CD4-positive, CD25-positive, alpha-beta regulatory T cell (primary cell): ENCODE results near the gene FARP1. TPM values are rescaled to one million over a fixed set of nuclear protein-coding genes. Genes with fewer than 3 reads are reported as not detected.

Experiments used
- ATAC-seq, 2 donors: fragments of 150-1000 bp; cut with Tn5 transposase; one replicate each; pipeline ENCODE4 v1.10.0; 2021; ENCODE audit warnings: low read depth in 2 of 2, moderate number of reproducible peaks in 2 of 2, moderate library complexity in 1 of 2
- DNase-seq, 3 donors: peaks; one replicate each; pipeline versions ENCODE4 v3.0.0 to v3.0.0-alpha.2; 2012 to 2022; ENCODE audit warnings: mixed read lengths in 1 of 3
- H3K27ac ChIP-seq: one replicate; pipeline ENCODE4 v1.7.0; 2013; ENCODE audit warnings: mild to moderate bottlenecking, low read length; ENCODE audit not compliant: insufficient read depth, poor library complexity, severe bottlenecking
- H3K27me3 ChIP-seq: one replicate; pipeline ENCODE4 v1.7.0; 2013; ENCODE audit warnings: low read length; ENCODE audit not compliant: control insufficient read depth, insufficient read depth
- H3K36me3 ChIP-seq: one replicate; pipeline ENCODE4 v1.7.0; 2013; ENCODE audit warnings: mild to moderate bottlenecking, low read length, moderate library complexity; ENCODE audit not compliant: control insufficient read depth, insufficient read depth
- H3K4me1 ChIP-seq: 2 replicates; pipeline ENCODE4 v1.7.0; 2013; ENCODE audit warnings: mild to moderate bottlenecking, low read length; ENCODE audit not compliant: insufficient read depth, control insufficient read depth, poor library complexity, severe bottlenecking
- H3K4me3 ChIP-seq: one replicate; pipeline ENCODE4 v1.7.0; 2013; ENCODE audit warnings: low read depth, mild to moderate bottlenecking, low read length, moderate library complexity
- H3K9me3 ChIP-seq, 2 experiments: 1 replicate in 1 of 2; 2 replicates in 1 of 2; pipeline ENCODE4 v1.7.0; 2013; ENCODE audit warnings: low read length in 2 of 2, mild to moderate bottlenecking in 1 of 2, moderate library complexity in 1 of 2; ENCODE audit not compliant: control insufficient read depth in 2 of 2
- H3K27ac Mint-ChIP-seq, 3 donors: one replicate each; pipeline ENCODE4 v1.8.0; 2020 to 2022; ENCODE audit warnings: mild to moderate bottlenecking in 3 of 3, mixed read lengths in 3 of 3, moderate library complexity in 2 of 3
- H3K27me3 Mint-ChIP-seq: one replicate; pipeline ENCODE4 v1.8.0; 2022; ENCODE audit warnings: mild to moderate bottlenecking, mixed read lengths
- H3K36me3 Mint-ChIP-seq: one replicate; pipeline ENCODE4 v1.8.0; 2020; ENCODE audit warnings: mixed read lengths
- H3K4me1 Mint-ChIP-seq, 4 donors: one replicate each; pipeline ENCODE4 v1.8.0; 2020 to 2022; ENCODE audit warnings: mixed read lengths in 4 of 4, mild to moderate bottlenecking in 1 of 4
- H3K4me3 Mint-ChIP-seq, 4 donors: one replicate each; pipeline ENCODE4 v1.8.0; 2020 to 2022; ENCODE audit warnings: mild to moderate bottlenecking in 4 of 4, mixed read lengths in 4 of 4, moderate library complexity in 3 of 4
- H3K9me3 Mint-ChIP-seq, 7 donors: one replicate each; pipeline ENCODE4 v1.8.0; 2020 to 2022; ENCODE audit warnings: mixed read lengths in 7 of 7, mild to moderate bottlenecking in 3 of 7, moderate library complexity in 2 of 7
- polyA plus RNA-seq, 4 donors: library from polyadenylated mRNA; unstranded; fragments of 300-500 nt; fragmentation: Illumina TruSeq; gene quantifications; one replicate each; pipeline ENCODE4 v1.2.3, GENCODE V29; 2021
- total RNA-seq: library from RNA; stranded (reverse); gene quantifications from one replicate; pipeline ENCODE4 v1.2.3, GENCODE V29; 2022

FARP1 gene
- total and polyA plus RNA-seq, 5 donors from 2014 or later: 0.25 to 0.79 (median 0.46) TPM

GRCh38 chr13:98428256-98428966 lies 285.5 kb downstream of the FARP1 start:
- Histone ChIP-seq H3K4me3 (no peak overlapping the region), H3K4me1 (no peaks in the 10 kb centered on the region), H3K27ac (no peak overlapping the region), H3K36me3 (no peaks in the 10 kb centered on the region), H3K9me3 (no peaks in the 10 kb centered on the region), H3K27me3 (no peaks in the 10 kb centered on the region)
- no peaks in the 10 kb centered on the region for H3K4me1 Mint-ChIP-seq
- H3K9me3 Mint-ChIP-seq: peaks cover 0 to 1% (median 0%) of the 10 kb centered on the region in 7 donors
- ATAC-seq: no peak
- DNase-seq: no peak
- H3K4me3 Mint-ChIP-seq: no peak overlapping the region
- peaks cover 27% of the 10 kb centered on the region for H3K27me3 Mint-ChIP-seq
- H3K27ac Mint-ChIP-seq: peak overlapping the region in 2 of 3 donors; percentile 33 to 87
- H3K36me3 Mint-ChIP-seq: no peaks in the 10 kb centered on the region

GRCh38 chr13:98429081-98429480 lies 286.2 kb downstream of the FARP1 start:
- Mint-ChIP-seq H3K9me3 (peaks cover 0 to 1% (median 0%) of the 10 kb centered on the region in 7 donors), H3K27me3 (peaks cover 27% of the 10 kb centered on the region), H3K27ac (no peak overlapping the region), H3K4me1 (no peaks in the 10 kb centered on the region), H3K4me3 (no peak overlapping the region), H3K36me3 (no peaks in the 10 kb centered on the region)
- H3K36me3 ChIP-seq: no peaks in the 10 kb centered on the region
- ATAC-seq (no peak), DNase-seq (no peak)
- no peak overlapping the region for H3K4me3 ChIP-seq
- H3K4me1 ChIP-seq: no peaks in the 10 kb centered on the region
- H3K27me3 ChIP-seq: no peaks in the 10 kb centered on the region
- H3K9me3 ChIP-seq: no peaks in the 10 kb centered on the region
- no peak overlapping the region for H3K27ac ChIP-seq

GRCh38 chr13:98429531-98429930 lies 286.6 kb downstream of the FARP1 start:
- no peaks in the 10 kb centered on the region for H3K4me1 ChIP-seq
- H3K9me3 ChIP-seq: no peaks in the 10 kb centered on the region
- H3K9me3 Mint-ChIP-seq: peaks cover 0 to 1% (median 0%) of the 10 kb centered on the region in 7 donors
- H3K27me3 Mint-ChIP-seq: peaks cover 27% of the 10 kb centered on the region
- H3K36me3 Mint-ChIP-seq: no peaks in the 10 kb centered on the region
- ATAC-seq: no peak
- H3K27ac ChIP-seq: no peak overlapping the region
- no peak for DNase-seq
- no peaks in the 10 kb centered on the region for H3K4me1 Mint-ChIP-seq
- H3K4me3 Mint-ChIP-seq: no peak overlapping the region
- H3K4me3 ChIP-seq: no peak overlapping the region
- no peak overlapping the region for H3K27ac Mint-ChIP-seq
- H3K36me3 ChIP-seq: no peaks in the 10 kb centered on the region
- no peaks in the 10 kb centered on the region for H3K27me3 ChIP-seq

- H3K9me3 Mint-ChIP-seq: peaks cover 0 to 1% (median 0%) of the 10 kb centered on the region in 7 donors
- Histone ChIP-seq H3K4me1 (no peaks in the 10 kb centered on the region), H3K4me3 (no peak overlapping the region), H3K9me3 (no peaks in the 10 kb centered on the region), H3K27ac (no peak overlapping the region), H3K27me3 (no peaks in the 10 kb centered on the region), H3K36me3 (no peaks in the 10 kb centered on the region)
- no peaks in the 10 kb centered on the region for H3K4me1 Mint-ChIP-seq
- H3K27me3 Mint-ChIP-seq: peaks cover 27% of the 10 kb centered on the region
- no peaks in the 10 kb centered on the region for H3K36me3 Mint-ChIP-seq
- ATAC-seq: no peak
- H3K4me3 Mint-ChIP-seq: no peak overlapping the region
- no peak for DNase-seq
- no peak overlapping the region for H3K27ac Mint-ChIP-seq
These were observed 287.3 kb downstream of the FARP1 start for GRCh38 chr13:98429977-98430736.

- Mint-ChIP-seq H3K27me3 (peaks cover 22% of the 10 kb centered on the region), H3K27ac (peak overlapping the region in 1 of 3 donors; percentile 8), H3K36me3 (no peaks in the 10 kb centered on the region), H3K4me1 (peaks cover 0 to 4% (median 0%) of the 10 kb centered on the region in 4 donors), H3K9me3 (no peaks in the 10 kb centered on the region), H3K4me3 (no peak overlapping the region)
- Histone ChIP-seq H3K4me3 (no peak overlapping the region), H3K36me3 (no peaks in the 10 kb centered on the region), H3K9me3 (no peaks in the 10 kb centered on the region), H3K4me1 (no peaks in the 10 kb centered on the region), H3K27ac (no peak overlapping the region), H3K27me3 (no peaks in the 10 kb centered on the region)
- DNase-seq: no peak
- ATAC-seq: no peak
These were observed 289.7 kb downstream of the FARP1 start for GRCh38 chr13:98432638-98433037.

- no peak overlapping the region for H3K4me3 Mint-ChIP-seq
- H3K4me3 ChIP-seq: no peak overlapping the region
- H3K27ac Mint-ChIP-seq: no peak overlapping the region
- H3K27me3 ChIP-seq: no peaks in the 10 kb centered on the region
- ATAC-seq (no peak), DNase-seq (no peak)
- H3K4me1 ChIP-seq: no peaks in the 10 kb centered on the region
- H3K9me3 Mint-ChIP-seq: no peaks in the 10 kb centered on the region
- H3K4me1 Mint-ChIP-seq: peaks cover 0 to 4% (median 0%) of the 10 kb centered on the region in 4 donors
- H3K36me3 ChIP-seq: no peaks in the 10 kb centered on the region
- H3K27ac ChIP-seq: no peak overlapping the region
- no peaks in the 10 kb centered on the region for H3K36me3 Mint-ChIP-seq
- peaks cover 18% of the 10 kb centered on the region for H3K27me3 Mint-ChIP-seq
- no peaks in the 10 kb centered on the region for H3K9me3 ChIP-seq
These were observed 290.8 kb downstream of the FARP1 start for GRCh38 chr13:98433654-98434053.

- H3K27ac Mint-ChIP-seq: no peak overlapping the region
- H3K4me1 Mint-ChIP-seq: peaks cover 0 to 4% (median 0%) of the 10 kb centered on the region in 4 donors
- Histone ChIP-seq H3K4me1 (no peaks in the 10 kb centered on the region), H3K36me3 (no peaks in the 10 kb centered on the region), H3K27ac (no peak overlapping the region), H3K27me3 (no peaks in the 10 kb centered on the region), H3K9me3 (no peaks in the 10 kb centered on the region), H3K4me3 (no peak overlapping the region)
- ATAC-seq (no peak), DNase-seq (no peak)
- H3K27me3 Mint-ChIP-seq: peaks cover 16% of the 10 kb centered on the region
- no peaks in the 10 kb centered on the region for H3K36me3 Mint-ChIP-seq
- H3K4me3 Mint-ChIP-seq: no peak overlapping the region
- H3K9me3 Mint-ChIP-seq: no peaks in the 10 kb centered on the region
These were observed 291.2 kb downstream of the FARP1 start for GRCh38 chr13:98434060-98434459.
